Hematopoietic multipotent progenitor cell treated with erythropoietin and hydrocortisone succinate and interleukin-3 and kit ligand, for 8 days (in vitro differentiated cells): ENCODE results near the gene TRIM49D1.
"Not testable (repeated sequence)": the region's sequence is repeated elsewhere in the genome, so short reads cannot be mapped to it uniquely, and the experiment has no call there.

Experiments used
- DNase-seq: peaks from one replicate; pipeline ENCODE4 v3.0.0-alpha.2; 2015

TRIM49D1 gene

GRCh38 chr11:89922195-89922660 lies at the start of gene TRIM49D1:
Gene TRIM49D1 (minus strand): TSS chr11:89922245. CDS start chr11:89917710, 4,535 bp downstream.
- no peak for DNase-seq

GRCh38 chr11:89965737-89966136 lies 43.7 kb upstream of the TRIM49D1 start, which contains the start of gene TRIM64:
Gene TRIM64 (plus strand): TSS chr11:89966037. CDS start chr11:89968504, 2,467 bp downstream.
- not testable (repeated sequence) for DNase-seq

GRCh38 chr11:89960833-89961232 lies 38.8 kb upstream of the TRIM49D1 start:
- not testable (repeated sequence) for DNase-seq

- DNase-seq, result not testable (repeated sequence)
Observed at GRCh38 chr11:89923764-89924163, 1.7 kb upstream of the TRIM49D1 start, which contains the start of gene TRIM49D2. Gene TRIM49D2 (plus strand): TSS chr11:89924064. CDS start chr11:89926762, 2,698 bp downstream.

- DNase-seq, result not testable (repeated sequence)
Observed at GRCh38 chr11:89900809-89901208, 21.2 kb downstream of the TRIM49D1 start.

GRCh38 chr11:89893245-89893644 lies 28.8 kb downstream of the TRIM49D1 start:
- DNase-seq, result not testable (repeated sequence)

GRCh38 chr11:89877511-89877910 lies 44.5 kb downstream of the TRIM49D1 start:
- DNase-seq, result not testable (repeated sequence)

GRCh38 chr11:89872588-89872987 lies 49.5 kb downstream of the TRIM49D1 start:
- not testable (repeated sequence) for DNase-seq

GRCh38 chr11:89865223-89865622 lies 56.8 kb downstream of the TRIM49D1 start:
- DNase-seq, result not testable (repeated sequence)

- not testable (repeated sequence) for DNase-seq
Observed at GRCh38 chr11:89863906-89864704, 57.9 kb downstream of the TRIM49D1 start.
